A375 (cell line): ENCODE results near the gene ANKRD7. TPM values are rescaled to one million over a fixed set of nuclear protein-coding genes. Genes with fewer than 3 reads are reported as not detected.

Experiments used
- total RNA-seq: library from RNA; depleted of rRNA; stranded (reverse); fragments of >200 nt; shearing (Covaris generic); gene quantifications from 2 replicates; pipeline ENCODE4 v1.2.3, GENCODE V29; 2014; rRNA removed

Gene ANKRD7, protein sequence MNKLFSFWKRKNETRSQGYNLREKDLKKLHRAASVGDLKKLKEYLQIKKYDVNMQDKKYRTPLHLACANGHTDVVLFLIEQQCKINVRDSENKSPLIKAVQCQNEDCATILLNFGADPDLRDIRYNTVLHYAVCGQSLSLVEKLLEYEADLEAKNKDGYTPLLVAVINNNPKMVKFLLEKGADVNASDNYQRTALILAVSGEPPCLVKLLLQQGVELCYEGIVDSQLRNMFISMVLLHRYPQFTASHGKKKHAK
- not detected in 2 replicates for total RNA-seq

DNA sequence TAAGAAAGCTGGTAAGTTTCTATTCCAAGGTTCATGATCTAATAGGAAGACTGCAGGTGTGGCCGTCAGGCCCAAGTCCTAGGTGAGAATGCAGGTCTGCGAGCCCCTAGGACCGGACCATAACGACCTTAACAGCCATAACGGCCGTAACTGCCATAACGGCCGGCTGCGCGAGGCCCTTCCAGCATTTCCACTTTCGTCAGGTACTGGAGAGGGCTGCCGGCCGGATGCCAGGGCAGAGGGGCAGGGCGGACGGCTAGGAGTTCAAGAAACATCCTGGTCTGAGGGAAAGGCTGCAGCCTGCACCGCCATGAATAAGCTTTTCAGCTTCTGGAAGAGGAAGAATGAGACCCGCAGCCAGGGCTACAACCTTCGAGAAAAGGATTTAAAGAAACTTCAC, at the start of gene ANKRD7:
TSS of gene ANKRD7 (plus strand) at position 184 of the 400 bp plus-strand sequence. CDS start at position 311, 127 bp downstream.

DNA sequence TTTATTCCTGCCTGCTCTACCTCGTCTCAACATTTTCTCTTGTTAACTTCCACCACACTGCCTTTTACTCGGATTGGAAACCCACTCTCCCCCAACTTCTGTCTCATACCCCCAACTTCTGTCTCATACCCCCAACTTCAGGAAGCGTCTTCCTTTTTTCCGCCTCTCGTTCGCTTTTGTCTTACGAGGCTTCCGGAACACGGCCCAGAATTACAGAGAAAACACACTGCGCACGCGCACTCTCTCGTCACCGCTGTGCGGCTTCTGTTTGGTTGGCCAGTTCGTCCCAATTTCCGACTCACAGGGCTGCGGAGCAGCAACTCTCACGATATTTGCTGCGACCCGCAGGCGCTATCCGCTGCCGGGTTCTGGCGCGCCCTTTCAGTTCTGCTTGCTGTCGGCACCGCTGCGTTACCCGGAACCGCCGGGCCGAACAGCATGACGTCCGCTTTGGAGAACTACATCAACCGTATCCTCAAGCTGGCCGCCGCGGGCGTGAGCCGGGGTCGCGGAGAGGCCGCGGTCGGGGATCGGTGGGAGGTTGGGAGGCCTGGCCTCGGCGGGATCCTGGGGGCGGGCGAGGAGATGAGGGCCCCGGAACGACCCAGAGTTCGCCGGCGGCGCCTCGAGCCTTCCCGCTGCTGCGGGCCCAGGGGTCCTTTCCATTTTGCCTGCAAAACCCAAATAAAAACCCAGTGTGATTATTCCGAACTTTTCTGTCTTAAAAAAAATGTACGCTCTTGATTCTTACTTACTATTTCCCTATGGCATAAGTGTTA, 40.5 kb upstream of the ANKRD7 start, which contains the start of gene LSM8:
TSS of gene LSM8 (plus strand) at position 379 of the 779 bp plus-strand sequence. CDS start at position 439, 60 bp downstream.

Other genes with a start within 250 kb of the ANKRD7 start
- 68.1 and 121 TPM in 2 replicates for gene LSM8, start 40.5 kb upstream of the ANKRD7 start, total RNA-seq